SU-DHL-6 (cell line): ENCODE measurements around the gene FBXW7.

Experiments
- EZH2phosphoT487 ChIP-seq: fragments of 200-600 bp; sonication (generic), shearing (Covaris generic); conservative IDR thresholded peaks from 2 replicates; pipeline ENCODE4 v1.6.1; 2018; ENCODE audit warnings: mild to moderate bottlenecking, antibody characterized with exemption, low read length, moderate library complexity, mixed read lengths
- TF ChIP-seq, protein P1 (sequence below): fragments of 200-600 bp; sonication (generic); IDR thresholded peaks from one replicate; pipeline ENCODE4 v1.5.1; 2017; ENCODE audit warnings: antibody characterized with exemption, mild to moderate bottlenecking, low read length, moderate library complexity; ENCODE audit not compliant: insufficient read depth, poor library complexity, severe bottlenecking

DNA sequence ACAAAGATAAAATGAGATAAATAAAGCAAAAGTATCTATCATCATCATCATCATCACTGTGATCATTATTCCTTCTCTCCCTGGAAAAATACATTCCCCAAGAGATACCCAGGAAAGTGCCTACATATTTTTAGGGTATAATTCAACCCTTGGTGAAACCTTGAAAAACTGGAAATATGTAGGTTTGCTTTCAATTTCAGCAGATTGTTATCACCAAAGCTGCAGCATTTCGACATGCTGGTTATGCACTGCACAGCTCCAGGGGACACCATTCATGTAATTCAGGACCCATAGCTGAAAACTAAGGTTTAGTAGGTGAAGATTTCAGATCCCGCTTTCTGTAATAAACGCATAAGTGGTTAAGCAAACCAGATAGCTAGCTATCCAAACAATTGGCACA, 28.4 kb upstream of the FBXW7 start:
- TF ChIP-seq, protein P1, sequence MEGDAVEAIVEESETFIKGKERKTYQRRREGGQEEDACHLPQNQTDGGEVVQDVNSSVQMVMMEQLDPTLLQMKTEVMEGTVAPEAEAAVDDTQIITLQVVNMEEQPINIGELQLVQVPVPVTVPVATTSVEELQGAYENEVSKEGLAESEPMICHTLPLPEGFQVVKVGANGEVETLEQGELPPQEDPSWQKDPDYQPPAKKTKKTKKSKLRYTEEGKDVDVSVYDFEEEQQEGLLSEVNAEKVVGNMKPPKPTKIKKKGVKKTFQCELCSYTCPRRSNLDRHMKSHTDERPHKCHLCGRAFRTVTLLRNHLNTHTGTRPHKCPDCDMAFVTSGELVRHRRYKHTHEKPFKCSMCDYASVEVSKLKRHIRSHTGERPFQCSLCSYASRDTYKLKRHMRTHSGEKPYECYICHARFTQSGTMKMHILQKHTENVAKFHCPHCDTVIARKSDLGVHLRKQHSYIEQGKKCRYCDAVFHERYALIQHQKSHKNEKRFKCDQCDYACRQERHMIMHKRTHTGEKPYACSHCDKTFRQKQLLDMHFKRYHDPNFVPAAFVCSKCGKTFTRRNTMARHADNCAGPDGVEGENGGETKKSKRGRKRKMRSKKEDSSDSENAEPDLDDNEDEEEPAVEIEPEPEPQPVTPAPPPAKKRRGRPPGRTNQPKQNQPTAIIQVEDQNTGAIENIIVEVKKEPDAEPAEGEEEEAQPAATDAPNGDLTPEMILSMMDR: no peak
- TF ChIP-seq EZH2phosphoT487: no peak
